ENCODE measurements around the gene TXNRD3.

TXNRD3 gene

DNA sequence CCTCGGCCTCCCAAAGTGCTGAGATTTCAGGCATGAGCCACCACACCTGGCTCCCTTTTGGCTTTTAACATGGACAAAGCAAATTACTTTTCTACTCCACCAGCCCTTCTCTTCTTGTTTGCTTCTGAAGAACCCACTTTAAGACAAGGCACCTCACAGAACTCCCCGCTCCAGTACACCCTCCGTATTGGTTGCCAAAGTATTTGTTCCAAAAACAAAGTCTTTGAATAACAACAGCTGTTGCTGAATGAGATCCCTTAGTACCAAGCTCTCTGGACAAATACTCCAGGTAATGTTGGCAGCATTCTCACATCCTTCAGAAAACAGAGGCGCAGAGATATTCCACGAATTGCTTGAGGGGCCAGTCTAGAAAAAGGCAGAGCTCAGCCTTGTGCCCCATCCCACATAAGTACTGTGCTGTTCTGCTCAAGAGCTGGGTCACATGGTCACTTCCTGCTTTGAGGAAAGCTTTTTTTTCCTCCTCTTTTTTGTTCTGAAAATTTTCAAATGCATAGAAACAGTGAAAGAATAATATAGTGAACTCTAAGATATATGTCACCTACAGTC is 41.9 kb upstream of the TXNRD3 start:
- Histone ChIP-seq H3K9me3 (ENCODE audit: insufficient read depth, low read length, severe bottlenecking) (no peaks in the 10 kb centered on the region), H3K4me2 (ENCODE audit: insufficient read depth, low read length) (no peak overlapping the region)
- no peak for ATAC-seq (ENCODE audit: insufficient read depth, low read depth)

DNA sequence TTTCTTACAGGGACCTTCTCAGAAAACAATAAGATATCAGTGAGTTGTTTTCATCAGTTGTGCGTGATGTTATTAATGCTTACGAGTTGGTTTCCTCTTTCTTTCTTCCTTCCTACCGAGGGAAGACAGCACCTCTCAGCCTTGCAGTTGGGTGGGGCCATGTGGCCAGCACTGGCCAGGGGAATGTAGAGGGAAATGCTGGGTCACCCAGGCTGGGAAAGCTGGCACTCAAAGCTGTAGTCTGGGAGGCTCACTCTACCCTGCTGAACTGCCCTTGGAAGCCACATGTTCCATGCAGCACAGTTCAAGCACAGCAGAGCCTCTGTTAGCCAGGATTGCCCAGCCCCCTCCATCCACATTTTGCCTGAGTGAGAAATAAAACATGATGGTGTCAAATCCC is 39.0 kb upstream of the TXNRD3 start:
- Histone ChIP-seq H3K27ac (ENCODE audit: low read length) (no peak overlapping the region), H3K27me3 (ENCODE audit: insufficient read depth, low read length, poor library complexity) (peaks cover 5% of the 10 kb centered on the region), H4K20me1 (ENCODE audit: insufficient read depth, low read length) (no peaks in the 10 kb centered on the region), H3K9ac (ENCODE audit: low read depth, low read length) (no peak overlapping the region), H3K4me2 (ENCODE audit: insufficient read depth, low read length) (no peak overlapping the region), H3K4me1 (ENCODE audit: insufficient read depth, low read length) (no peaks in the 10 kb centered on the region), H2AFZ (ENCODE audit: low read depth, low read length) (no peak overlapping the region), H3K9me3 (ENCODE audit: insufficient read depth, low read length, severe bottlenecking) (no peaks in the 10 kb centered on the region), H3K79me2 (ENCODE audit: insufficient read depth, low read length) (no peaks in the 10 kb centered on the region), H3K4me3 (ENCODE audit: low read depth in 1 of 2, low read length in 2 of 2) (no peak overlapping the region), H3K36me3 (ENCODE audit: insufficient read depth, low read length) (no peaks in the 10 kb centered on the region)
- no peak for ATAC-seq (ENCODE audit: insufficient read depth, low read depth)
- no peak for DNase-seq
- TF ChIP-seq, protein P1, sequence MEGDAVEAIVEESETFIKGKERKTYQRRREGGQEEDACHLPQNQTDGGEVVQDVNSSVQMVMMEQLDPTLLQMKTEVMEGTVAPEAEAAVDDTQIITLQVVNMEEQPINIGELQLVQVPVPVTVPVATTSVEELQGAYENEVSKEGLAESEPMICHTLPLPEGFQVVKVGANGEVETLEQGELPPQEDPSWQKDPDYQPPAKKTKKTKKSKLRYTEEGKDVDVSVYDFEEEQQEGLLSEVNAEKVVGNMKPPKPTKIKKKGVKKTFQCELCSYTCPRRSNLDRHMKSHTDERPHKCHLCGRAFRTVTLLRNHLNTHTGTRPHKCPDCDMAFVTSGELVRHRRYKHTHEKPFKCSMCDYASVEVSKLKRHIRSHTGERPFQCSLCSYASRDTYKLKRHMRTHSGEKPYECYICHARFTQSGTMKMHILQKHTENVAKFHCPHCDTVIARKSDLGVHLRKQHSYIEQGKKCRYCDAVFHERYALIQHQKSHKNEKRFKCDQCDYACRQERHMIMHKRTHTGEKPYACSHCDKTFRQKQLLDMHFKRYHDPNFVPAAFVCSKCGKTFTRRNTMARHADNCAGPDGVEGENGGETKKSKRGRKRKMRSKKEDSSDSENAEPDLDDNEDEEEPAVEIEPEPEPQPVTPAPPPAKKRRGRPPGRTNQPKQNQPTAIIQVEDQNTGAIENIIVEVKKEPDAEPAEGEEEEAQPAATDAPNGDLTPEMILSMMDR (IDR thresholded peaks at IDR 0.05; ENCODE audit: borderline replicate concordance, extremely low read depth, low read length, poor library complexity, severe bottlenecking): no peak
- no peak for TF ChIP-seq EZH2 (IDR thresholded peaks at IDR 0.05; ENCODE audit: borderline replicate concordance, low read depth, low read length, severe bottlenecking)

More for the DNA sequence above, 41.9 kb upstream of the TXNRD3 start:
- H3K4me3 ChIP-seq (ENCODE audit: low read depth in 1 of 2, low read length in 2 of 2): no peak overlapping the region
- no peaks in the 10 kb centered on the region for H3K36me3 ChIP-seq (ENCODE audit: insufficient read depth, low read length)
- no peak for TF ChIP-seq EZH2 (IDR thresholded peaks at IDR 0.05; ENCODE audit: borderline replicate concordance, low read depth, low read length, severe bottlenecking)
- TF ChIP-seq, protein P1 (IDR thresholded peaks at IDR 0.05; ENCODE audit: borderline replicate concordance, extremely low read depth, low read length, poor library complexity, severe bottlenecking): no peak
- H3K9ac ChIP-seq (ENCODE audit: low read depth, low read length): no peak overlapping the region
- H3K27ac ChIP-seq (ENCODE audit: low read length): no peak overlapping the region
- no peaks in the 10 kb centered on the region for H3K79me2 ChIP-seq (ENCODE audit: insufficient read depth, low read length)
- peaks cover 5% of the 10 kb centered on the region for H3K27me3 ChIP-seq (ENCODE audit: insufficient read depth, low read length, poor library complexity)
- H4K20me1 ChIP-seq (ENCODE audit: insufficient read depth, low read length): no peaks in the 10 kb centered on the region
- no peak overlapping the region for H2AFZ ChIP-seq (ENCODE audit: low read depth, low read length)
- no peaks in the 10 kb centered on the region for H3K4me1 ChIP-seq (ENCODE audit: insufficient read depth, low read length)
- no peak for DNase-seq

DNA sequence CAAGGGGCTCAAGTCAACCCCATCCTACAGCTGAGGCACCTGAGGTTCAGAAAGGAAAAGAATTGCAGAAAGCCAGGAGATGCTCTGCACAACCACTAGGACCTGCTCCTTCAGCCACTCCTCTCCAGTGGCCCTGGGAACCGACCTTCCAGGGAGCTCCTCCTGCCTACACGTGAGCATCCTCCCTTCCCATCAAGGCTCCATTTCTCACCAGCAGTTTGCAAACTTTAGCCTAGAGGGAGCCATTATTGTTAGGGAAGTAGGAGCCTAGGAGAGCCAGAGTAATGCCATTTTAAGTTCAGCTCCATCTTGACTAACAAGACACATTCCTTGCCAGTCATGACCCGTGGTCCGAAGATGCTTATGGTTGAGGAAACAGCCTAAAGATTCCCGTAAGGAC is 37.9 kb upstream of the TXNRD3 start:
- ATAC-seq (ENCODE audit: insufficient read depth, low read depth) (no peak), DNase-seq (no peak)
- H4K20me1 ChIP-seq (ENCODE audit: insufficient read depth, low read length): no peaks in the 10 kb centered on the region
- H3K4me2 ChIP-seq (ENCODE audit: insufficient read depth, low read length): no peak overlapping the region
- H3K27me3 ChIP-seq (ENCODE audit: insufficient read depth, low read length, poor library complexity): no peaks in the 10 kb centered on the region
- H3K36me3 ChIP-seq (ENCODE audit: insufficient read depth, low read length): no peaks in the 10 kb centered on the region
- no peak overlapping the region for H3K27ac ChIP-seq (ENCODE audit: low read length)
- no peaks in the 10 kb centered on the region for H3K9me3 ChIP-seq (ENCODE audit: insufficient read depth, low read length, severe bottlenecking)
- H3K4me1 ChIP-seq (ENCODE audit: insufficient read depth, low read length): no peaks in the 10 kb centered on the region
- H3K79me2 ChIP-seq (ENCODE audit: insufficient read depth, low read length): no peaks in the 10 kb centered on the region
- no peak for TF ChIP-seq EZH2 (IDR thresholded peaks at IDR 0.05; ENCODE audit: borderline replicate concordance, low read depth, low read length, severe bottlenecking)
- TF ChIP-seq, protein P1 (IDR thresholded peaks at IDR 0.05; ENCODE audit: borderline replicate concordance, extremely low read depth, low read length, poor library complexity, severe bottlenecking): no peak
- no peak overlapping the region for H2AFZ ChIP-seq (ENCODE audit: low read depth, low read length)
- H3K4me3 ChIP-seq (ENCODE audit: low read depth in 1 of 2, low read length in 2 of 2): no peak overlapping the region
- no peak overlapping the region for H3K9ac ChIP-seq (ENCODE audit: low read depth, low read length)
